AG04449 (cell line): ENCODE measurements around the gene DISC1.

Experiments
- CTCF ChIA-PET: fragments of 350-600 bp; formaldehyde crosslinking; extraction: SDS; loops from one replicate; lab custom pipeline; 2021; ENCODE audit warnings: antibody characterized with exemption; lab: Yijun Ruan, JAX
- POLR2A ChIA-PET: fragments of 400-600, 350-600 bp; formaldehyde crosslinking; extraction: SDS; loops from one replicate; lab custom pipeline; 2020; ENCODE audit warnings: antibody characterized with exemption, inconsistent platforms; lab: Yijun Ruan, JAX
- DNase-seq: peaks from one replicate; pipeline ENCODE4 v3.0.0-alpha.2; 2010; ENCODE audit warnings: low read depth, low spot score
- H3K4me3 ChIP-seq: 2 replicates; pipeline ENCODE4 v1.5.1; 2011; ENCODE audit warnings: low read depth, mild to moderate bottlenecking, control low read depth, low read length
- CTCF ChIP-seq: IDR thresholded peaks from one replicate; pipeline ENCODE4 v1.5.1; 2011; ENCODE audit warnings: mild to moderate bottlenecking, moderate library complexity, low read length, control low read depth, inconsistent platforms; ENCODE audit not compliant: insufficient read depth; ENCODE audit errors: missing control alignments

DISC1 gene

GRCh38 chr1:231842441-231842840, 215.9 kb downstream of the DISC1 start:
- no peak for TF ChIP-seq CTCF
- POLR2A ChIA-PET, result no interaction called here
- DNase-seq, result no peak
- H3K4me3 ChIP-seq, result no peak overlapping the region
- CTCF ChIA-PET, result interaction anchor here (3.0 kb wide), 1 partner anchor 24 kb away, joined by 18 read pairs; no protein-coding TSS in a partner anchor

GRCh38 chr1:231844986-231845502, 218.5 kb downstream of the DISC1 start:
- POLR2A ChIA-PET, result interaction anchor here (0.6 kb wide), 1 partner anchor 90 kb away, joined by 3 read pairs; no protein-coding TSS in a partner anchor
- CTCF ChIA-PET, result interaction anchor here (1.0 to 3.0 kb wide), 2 partner anchors 22 to 45 kb away, joined by 4 to 18 read pairs; no protein-coding TSS in a partner anchor
- no peak for TF ChIP-seq CTCF
- H3K4me3 ChIP-seq, result no peak overlapping the region
- DNase-seq, result no peak

GRCh38 chr1:231847612-231848397, 221.2 kb downstream of the DISC1 start:
- H3K4me3 ChIP-seq, result no peak overlapping the region
- ChIA-PET CTCF (interaction anchor here (2.9 kb wide), 1 partner anchor 19 kb away, joined by 13 read pairs; no protein-coding TSS in a partner anchor), POLR2A (no interaction called here)
- no peak for DNase-seq
- no peak for TF ChIP-seq CTCF

- TF ChIP-seq CTCF, result no peak
- POLR2A ChIA-PET, result no interaction called here
- CTCF ChIA-PET, result interaction anchor here (1.7 kb wide), 1 partner anchor 93 kb away, joined by 4 read pairs; no protein-coding TSS in a partner anchor
- no peak for DNase-seq
- no peak overlapping the region for H3K4me3 ChIP-seq
Measured at GRCh38 chr1:231849981-231850380, 223.4 kb downstream of the DISC1 start.

GRCh38 chr1:231850786-231851185, 224.2 kb downstream of the DISC1 start:
- POLR2A ChIA-PET, result no interaction called here
- no peak for DNase-seq
- CTCF ChIA-PET, result interaction anchor here (0.8 kb wide), 1 partner anchor 15 kb away, joined by 3 read pairs; no protein-coding TSS in a partner anchor
- TF ChIP-seq CTCF, result no peak
- no peak overlapping the region for H3K4me3 ChIP-seq

- TF ChIP-seq CTCF, result no peak
- no peak for DNase-seq
- POLR2A ChIA-PET, result no interaction called here
- CTCF ChIA-PET, result interaction anchor here (3.7 kb wide), 1 partner anchor 13 kb away, joined by 20 read pairs; no protein-coding TSS in a partner anchor
- H3K4me3 ChIP-seq, result no peak overlapping the region
Measured at GRCh38 chr1:231853588-231854207, 227.1 kb downstream of the DISC1 start.
